ENCODE data around the gene ZG16B. TPM values are rescaled to one million over a fixed set of nuclear protein-coding genes. Genes with fewer than 3 reads are reported as not detected.

The ZG16B gene
- total RNA-seq (ENCODE audit: low replicate concordance) = not detected in 2 replicates

GRCh38 chr16:2829501-2830354 lies at the start of gene ZG16B:
ZG16B (plus strand) TSS chr16:2830303; CDS start chr16:2830442, 139 bp downstream.
- no peak for DNase-seq (ENCODE audit: low spot score)
- H3K27ac ChIP-seq = no peak within 1 kb of the TSS
- no peaks in the 10 kb centered on the region for H3K36me3 ChIP-seq
- H3K9ac ChIP-seq = no peak within 1 kb of the TSS
- H3K36me3 Mint-ChIP-seq = no peaks in the 10 kb centered on the region
- H3K79me2 ChIP-seq (ENCODE audit: low read depth) = no peaks in the 10 kb centered on the region
- H3K4me3 ChIP-seq = no peak within 1 kb of the TSS
- H3K9me3 Mint-ChIP-seq = no peaks in the 10 kb centered on the region
- TF ChIP-seq EZH2 (IDR thresholded peaks at IDR 0.05) = no peak
- no peak for TF ChIP-seq CTCF (IDR thresholded peaks at IDR 0.05)
- TF ChIP-seq EZH2phosphoT487 (IDR thresholded peaks at IDR 0.05) = no peak
- H3K4me1 Mint-ChIP-seq = no peaks in the 10 kb centered on the region
- no peaks in the 10 kb centered on the region for H3K9me3 ChIP-seq (ENCODE audit: low read depth)
- no peaks in the 10 kb centered on the region for H3K27me3 ChIP-seq
- no peaks in the 10 kb centered on the region for H4K20me1 ChIP-seq (ENCODE audit: low read depth)
- no peak within 1 kb of the TSS for H3K4me2 ChIP-seq
- no peaks in the 10 kb centered on the region for H3F3A ChIP-seq (ENCODE audit: low read depth)
- H3K27ac Mint-ChIP-seq = no peak within 1 kb of the TSS
- no peaks in the 10 kb centered on the region for H3K4me1 ChIP-seq
- H3K27me3 Mint-ChIP-seq (ENCODE audit: insufficient read depth, low read depth) = peaks cover 2% of the 10 kb centered on the region
- no peak within 1 kb of the TSS for H3K4me3 Mint-ChIP-seq
- H2AFZ ChIP-seq (replicated peaks) = no peak within 1 kb of the TSS

DNA sequence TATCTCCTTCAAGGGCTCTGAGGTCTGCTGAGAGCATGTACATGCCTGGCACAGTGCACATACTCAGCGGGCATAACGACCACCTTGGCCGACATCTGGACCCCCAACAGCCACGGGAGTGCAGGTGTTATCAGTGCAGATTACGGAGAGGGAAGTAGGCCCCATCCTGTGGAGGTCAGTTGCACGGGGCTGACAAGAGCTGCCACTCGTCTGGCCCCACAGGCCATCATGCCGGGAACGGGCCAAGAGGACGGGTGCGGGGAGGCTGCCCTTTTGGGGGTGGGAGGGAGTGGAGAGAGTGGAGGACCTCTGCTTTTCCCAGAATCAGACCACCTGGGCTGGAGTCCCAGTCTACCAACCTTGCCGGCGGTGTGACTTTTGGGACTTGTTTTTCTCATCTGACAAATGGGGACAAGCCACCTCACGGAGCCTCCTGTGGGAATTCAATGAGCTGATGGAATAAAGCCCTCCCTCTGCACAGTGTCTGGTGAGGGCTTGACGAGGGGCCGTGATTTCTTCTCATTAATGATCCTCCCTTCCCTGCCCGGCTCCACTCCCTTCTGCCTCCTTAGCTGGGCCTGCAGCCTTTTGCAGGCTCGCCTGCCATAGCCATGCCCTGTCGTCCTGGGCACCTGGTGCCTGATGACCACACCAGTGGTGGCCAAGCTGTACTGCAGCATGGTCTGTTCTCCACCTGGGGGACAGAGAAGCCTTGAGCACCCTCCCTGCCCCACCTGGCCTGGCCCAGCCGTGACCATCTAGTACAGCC lies 47.3 kb upstream of the ZG16B start:
- H3K4me2 ChIP-seq = no peak overlapping the region
- H2AFZ ChIP-seq (replicated peaks) = no peak overlapping the region
- Mint-ChIP-seq H3K27ac (no peak overlapping the region), H3K9me3 (no peaks in the 10 kb centered on the region), H3K27me3 (ENCODE audit: insufficient read depth, low read depth) (peaks cover 6% of the 10 kb centered on the region), H3K4me1 (peaks cover 20% of the 10 kb centered on the region), H3K36me3 (no peaks in the 10 kb centered on the region), H3K4me3 (peak overlapping the region; percentile 55)
- no peak for TF ChIP-seq EZH2phosphoT487 (IDR thresholded peaks at IDR 0.05)
- no peaks in the 10 kb centered on the region for H3K27me3 ChIP-seq
- H3F3A ChIP-seq (ENCODE audit: low read depth) = peaks cover 19% of the 10 kb centered on the region
- H3K4me3 ChIP-seq = no peak overlapping the region
- H3K79me2 ChIP-seq (ENCODE audit: low read depth) = peaks cover 13% of the 10 kb centered on the region
- no peaks in the 10 kb centered on the region for H4K20me1 ChIP-seq (ENCODE audit: low read depth)
- H3K9me3 ChIP-seq (ENCODE audit: low read depth) = no peaks in the 10 kb centered on the region
- H3K27ac ChIP-seq = no peak overlapping the region
- DNase-seq (ENCODE audit: low spot score) = no peak
- peaks cover 17% of the 10 kb centered on the region for H3K4me1 ChIP-seq
- H3K9ac ChIP-seq = no peak overlapping the region
- no peaks in the 10 kb centered on the region for H3K36me3 ChIP-seq

DNA sequence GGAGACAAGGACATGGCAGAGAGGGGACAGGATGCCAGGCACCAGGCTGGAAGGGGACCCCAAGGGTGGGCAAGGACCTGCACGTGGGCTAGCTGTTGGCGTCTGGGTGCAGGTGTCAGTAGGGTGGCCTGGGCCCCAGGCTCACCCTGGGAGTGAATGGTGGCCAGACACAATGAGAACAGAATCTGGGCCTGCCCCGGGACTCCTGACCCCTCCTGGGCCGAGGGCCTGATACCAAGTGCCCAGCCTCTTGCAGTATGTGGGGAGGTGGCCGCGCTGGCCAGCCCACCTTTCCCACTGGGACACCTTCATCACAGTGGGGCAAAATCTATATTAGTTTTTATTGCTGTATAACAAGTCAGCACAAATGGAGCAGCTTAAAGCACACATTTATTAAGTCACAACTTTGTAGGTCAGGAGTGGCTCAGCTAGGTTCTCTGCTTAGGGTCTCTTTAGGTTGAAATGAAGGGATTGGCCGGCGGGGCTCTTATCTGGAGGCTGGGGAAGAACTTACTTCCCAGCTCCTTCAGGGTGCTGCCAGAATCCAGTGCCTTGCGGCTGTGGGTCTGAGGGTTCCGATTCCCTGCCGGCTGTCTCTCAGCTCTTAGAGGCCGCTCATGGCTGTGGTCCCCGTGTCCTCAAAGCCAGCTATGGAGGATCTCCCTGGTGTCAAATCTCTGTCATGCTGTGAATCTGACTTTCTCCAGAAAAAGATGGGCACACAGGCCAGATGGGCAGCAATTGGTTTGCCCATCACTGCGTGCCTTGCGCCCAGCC lies 46.3 kb upstream of the ZG16B start:
- peaks cover 15% of the 10 kb centered on the region for H3K4me1 ChIP-seq
- Mint-ChIP-seq H3K27ac (peak overlapping the region; percentile 53), H3K9me3 (no peaks in the 10 kb centered on the region), H3K27me3 (ENCODE audit: insufficient read depth, low read depth) (no peaks in the 10 kb centered on the region), H3K4me1 (peaks cover 15% of the 10 kb centered on the region), H3K4me3 (no peak overlapping the region), H3K36me3 (no peaks in the 10 kb centered on the region)
- no peak overlapping the region for H3K4me3 ChIP-seq
- H4K20me1 ChIP-seq (ENCODE audit: low read depth) = no peaks in the 10 kb centered on the region
- H3K9me3 ChIP-seq (ENCODE audit: low read depth) = no peaks in the 10 kb centered on the region
- H3F3A ChIP-seq (ENCODE audit: low read depth) = peaks cover 19% of the 10 kb centered on the region
- peaks cover 3% of the 10 kb centered on the region for H3K79me2 ChIP-seq (ENCODE audit: low read depth)
- DNase-seq (ENCODE audit: low spot score) = no peak
- no peaks in the 10 kb centered on the region for H3K36me3 ChIP-seq
- H3K27me3 ChIP-seq = no peaks in the 10 kb centered on the region
- no peak overlapping the region for H3K9ac ChIP-seq
- TF ChIP-seq EZH2phosphoT487 (IDR thresholded peaks at IDR 0.05) (no peak), EZH2 (IDR thresholded peaks at IDR 0.05) (no peak), CTCF (IDR thresholded peaks at IDR 0.05) (no peak)
- H2AFZ ChIP-seq (replicated peaks) = no peak overlapping the region
- H3K4me2 ChIP-seq = no peak overlapping the region
- no peak overlapping the region for H3K27ac ChIP-seq
